H1 (cell line): ENCODE measurements around the gene STARD3. TPM values are rescaled to one million over a fixed set of nuclear protein-coding genes. Genes with fewer than 3 reads are reported as not detected.

Experiments used
- CTCF ChIA-PET: fragments of 300-600 bp; sonication (Branson Sonifier 250); formaldehyde crosslinking; loops from one replicate; lab custom pipeline; 2021; ENCODE audit not compliant: partially characterized antibody; lab: Charles Lee
- POLR2A ChIA-PET: fragments of 300-600 bp; sonication (Branson Sonifier 250); formaldehyde crosslinking; loops from one replicate; lab custom pipeline; 2021; ENCODE audit warnings: inconsistent platforms; ENCODE audit not compliant: partially characterized antibody; lab: Charles Lee
- DNase-seq, 2 experiments: peaks; one replicate each; pipeline versions ENCODE4 v3.0.0 to v3.0.0-alpha.2; 2010 to 2022; ENCODE audit warnings: low spot score in 2 of 2, low read depth in 1 of 2, mixed read lengths in 1 of 2
- FAIRE-seq: peaks from 2 replicates; lab custom pipeline; 2011; peaks lifted over from hg19 to GRCh38; lab: Jason Lieb, UNC
- H2AFZ ChIP-seq: 2 replicates; pipeline ENCODE4 v1.8.1; 2012; ENCODE audit warnings: low read length, inconsistent platforms
- H2AK5ac ChIP-seq: 2 replicates; pipeline ENCODE4 v1.6.1; 2013; ENCODE audit warnings: low read depth, low read length
- H2BK120ac ChIP-seq: replicated peaks from 2 replicates; pipeline ENCODE3; 2013; ENCODE audit warnings: low read depth, low read length, inconsistent platforms
- H2BK12ac ChIP-seq: 2 replicates; pipeline ENCODE4 v1.6.1; 2013; ENCODE audit warnings: low read depth, low read length
- H2BK15ac ChIP-seq: 2 replicates; pipeline ENCODE4 v1.6.1; 2013; ENCODE audit warnings: low read length
- H2BK20ac ChIP-seq: 2 replicates; pipeline ENCODE4 v1.6.1; 2013; ENCODE audit warnings: low read length
- H2BK5ac ChIP-seq: 2 replicates; pipeline ENCODE4 v1.6.1; 2013; ENCODE audit warnings: low read depth, low read length
- H3K14ac ChIP-seq: 2 replicates; pipeline ENCODE4 v1.6.1; 2013; ENCODE audit warnings: inconsistent platforms; ENCODE audit not compliant: insufficient read length
- H3K18ac ChIP-seq: 2 replicates; pipeline ENCODE4 v1.6.1; 2013; ENCODE audit warnings: low read length; ENCODE audit errors: extremely low read depth
- H3K23ac ChIP-seq: 2 replicates; pipeline ENCODE4 v1.6.1; 2013; ENCODE audit warnings: inconsistent platforms; ENCODE audit not compliant: insufficient read length
- H3K23me2 ChIP-seq: 2 replicates; pipeline ENCODE4 v1.6.1; 2013; ENCODE audit warnings: low read depth, low read length
- H3K27ac ChIP-seq: 2 replicates; pipeline ENCODE4 v1.6.1; 2011; ENCODE audit warnings: low read depth, low read length, inconsistent platforms
- H3K27me3 ChIP-seq, 4 experiments: replicated peaks in 1 of 4; 1 replicate in 1 of 4; 2 replicates in 3 of 4; pipeline versions ENCODE4 v1.6.1 to v1.8.1; 2011 to 2013; ENCODE audit warnings: low read length in 3 of 4, mild to moderate bottlenecking in 3 of 4, inconsistent platforms in 2 of 4, mixed read lengths in 2 of 4, moderate library complexity in 1 of 4; ENCODE audit not compliant: control insufficient read depth in 3 of 4, insufficient read depth in 3 of 4; ENCODE audit errors: extremely low read depth in 1 of 4
- H3K36me3 ChIP-seq, 4 experiments: 2 replicates each; pipeline versions ENCODE4 v1.6.1 to v1.8.1; 2011 to 2013; ENCODE audit warnings: mild to moderate bottlenecking in 4 of 4, low read length in 3 of 4, moderate library complexity in 2 of 4, control low read depth in 1 of 4, inconsistent platforms in 1 of 4; ENCODE audit not compliant: insufficient read depth in 4 of 4, control insufficient read depth in 2 of 4
- H3K4ac ChIP-seq: replicated peaks from 2 replicates; pipeline ENCODE3; 2013; ENCODE audit warnings: low read length, low read depth, mixed read lengths, inconsistent platforms; ENCODE audit not compliant: insufficient read length
- H3K4me1 ChIP-seq, 4 experiments: replicated peaks in 1 of 4; 1 replicate in 1 of 4; 2 replicates in 3 of 4; pipeline versions ENCODE4 v1.6.1 to v1.8.1; 2011 to 2013; ENCODE audit warnings: low read length in 3 of 4, inconsistent platforms in 2 of 4, mixed read lengths in 1 of 4; ENCODE audit not compliant: insufficient read depth in 4 of 4, control insufficient read depth in 3 of 4
- H3K4me2 ChIP-seq, 2 experiments: 2 replicates each; pipeline versions ENCODE4 v1.6.1 to v1.8.1; 2011 to 2013; ENCODE audit warnings: low read depth in 2 of 2, low read length in 2 of 2, control low read depth in 1 of 2, inconsistent platforms in 1 of 2, mild to moderate bottlenecking in 1 of 2; ENCODE audit not compliant: insufficient read depth in 1 of 2
- H3K4me3 ChIP-seq, 4 experiments: fragments of 200-600, 300-600 bp in 1 of 4; sonication (generic), shearing (Covaris generic), sonication (Bioruptor Twin) in 1 of 4; 2 replicates each; pipeline versions ENCODE4 v1.5.1 to v1.8.1; 2011 to 2016; ENCODE audit warnings: low read length in 4 of 4, low read depth in 3 of 4, control low read depth in 2 of 4, inconsistent platforms in 2 of 4, mild to moderate bottlenecking in 2 of 4, mixed read lengths in 1 of 4, moderate library complexity in 1 of 4; ENCODE audit not compliant: insufficient read depth in 2 of 4; ENCODE audit errors: extremely low read depth in 1 of 4
- H3K56ac ChIP-seq: replicated peaks from 2 replicates; pipeline ENCODE3; 2013; ENCODE audit warnings: low read depth, mild to moderate bottlenecking, mixed read lengths, low read length, inconsistent platforms; ENCODE audit not compliant: insufficient read length
- H3K79me1 ChIP-seq: 2 replicates; pipeline ENCODE4 v1.6.1; 2013; ENCODE audit warnings: low read depth, low read length, control low read depth
- H3K79me2 ChIP-seq, 2 experiments: 2 replicates each; pipeline versions ENCODE4 v1.6.1 to v1.8.1; 2012 to 2013; ENCODE audit warnings: low read length in 2 of 2, mild to moderate bottlenecking in 2 of 2, inconsistent platforms in 1 of 2; ENCODE audit not compliant: insufficient read depth in 2 of 2, control insufficient read depth in 1 of 2
- H3K9ac ChIP-seq, 4 experiments: replicated peaks in 1 of 4; 1 replicate in 1 of 4; 2 replicates in 3 of 4; pipeline versions ENCODE4 v1.6.1 to v1.8.1; 2011 to 2013; ENCODE audit warnings: low read depth in 3 of 4, low read length in 3 of 4, control low read depth in 2 of 4, mild to moderate bottlenecking in 2 of 4, moderate library complexity in 2 of 4, inconsistent platforms in 1 of 4; ENCODE audit errors: extremely low read depth in 1 of 4
- H3K9me3 ChIP-seq, 2 experiments: 2 replicates each; pipeline versions ENCODE4 v1.6.1 to v1.8.1; 2012 to 2013; ENCODE audit warnings: mild to moderate bottlenecking in 2 of 2, moderate library complexity in 2 of 2, control low read depth in 1 of 2, inconsistent platforms in 1 of 2, low read depth in 1 of 2, low read length in 1 of 2, mixed read lengths in 1 of 2; ENCODE audit not compliant: insufficient read depth in 2 of 2
- H4K20me1 ChIP-seq, 2 experiments: replicated peaks in 1 of 2; 2 replicates each; pipeline versions ENCODE3 to v1.8.1; 2011 to 2013; ENCODE audit warnings: inconsistent platforms in 2 of 2, low read length in 2 of 2, mild to moderate bottlenecking in 1 of 2; ENCODE audit not compliant: insufficient read depth in 2 of 2, control insufficient read depth in 1 of 2
- H4K5ac ChIP-seq: 2 replicates; pipeline ENCODE4 v1.6.1; 2013; ENCODE audit warnings: low read length, low read depth, mixed read lengths, inconsistent platforms; ENCODE audit not compliant: insufficient read length
- H4K8ac ChIP-seq: 2 replicates; pipeline ENCODE4 v1.8.0; 2013; ENCODE audit warnings: mild to moderate bottlenecking, moderate library complexity, low read length, inconsistent platforms; ENCODE audit not compliant: insufficient read depth; ENCODE audit errors: extremely low read depth
- H4K91ac ChIP-seq: replicated peaks from 2 replicates; pipeline ENCODE3; 2013; ENCODE audit warnings: low read length, mixed read lengths, inconsistent platforms; ENCODE audit not compliant: insufficient read length
- ASH2L ChIP-seq: fragments of 200-600, 300-600 bp; sonication (generic); IDR thresholded peaks from one replicate; pipeline ENCODE4 v1.7.1; 2017; ENCODE audit warnings: low read length
- CTCF ChIP-seq, 3 experiments: IDR thresholded peaks; 1 replicate in 2 of 3; 2 replicates in 1 of 3; pipeline versions ENCODE4 v1.5.1 to v1.6.1; 2011; ENCODE audit warnings: low read length in 3 of 3, mild to moderate bottlenecking in 3 of 3, inconsistent platforms in 2 of 3, low read depth in 1 of 3, moderate library complexity in 1 of 3; ENCODE audit not compliant: insufficient read depth in 1 of 3; ENCODE audit errors: control extremely low read depth in 1 of 3
- E2F6 ChIP-seq: IDR thresholded peaks from 2 replicates; pipeline ENCODE4 v1.6.1; 2012; ENCODE audit warnings: inconsistent platforms
- EP300 ChIP-seq, 2 experiments: IDR thresholded peaks; 1 replicate in 1 of 2; 2 replicates in 1 of 2; pipeline ENCODE4 v1.6.1; 2011 to 2012; ENCODE audit warnings: low read depth in 2 of 2, low read length in 2 of 2, mild to moderate bottlenecking in 2 of 2, borderline replicate concordance in 1 of 2, inconsistent platforms in 1 of 2, moderate library complexity in 1 of 2
- KDM1A ChIP-seq: fragments of 200-600, 300-600 bp; sonication (generic); IDR thresholded peaks from 2 replicates; pipeline ENCODE4 v1.7.1; 2016; ENCODE audit warnings: mild to moderate bottlenecking, low read length, borderline replicate concordance
- TAF1 ChIP-seq: IDR thresholded peaks from 2 replicates; pipeline ENCODE4 v1.6.1; 2011; ENCODE audit warnings: mild to moderate bottlenecking, low read depth, low read length
- YY1 ChIP-seq: IDR thresholded peaks from 2 replicates; pipeline ENCODE4 v1.6.1; 2011; ENCODE audit warnings: low read depth, mild to moderate bottlenecking, low read length
- WGBS, 2 experiments: shearing (Covaris generic) in 1 of 2; methylation state at CpG; one replicate each; pipeline versions ENCODE4 v1.1.6 to v1.1.7; 2013 to 2015; ENCODE audit warnings: low lambda C conversion rate in 2 of 2, mixed read lengths in 2 of 2, inconsistent platforms in 1 of 2, low coverage in 1 of 2, missing lambda C conversion rate in 1 of 2; ENCODE audit not compliant: insufficient replicate concordance in 2 of 2, insufficient coverage in 1 of 2, insufficient read length in 1 of 2; ENCODE audit errors: extremely low coverage in 1 of 2, missing lambda C conversion rate in 1 of 2; 5-methylcytosine and 5-hydroxymethylcytosine counted together
- polyA plus RNA-seq, 7 experiments: library from polyadenylated mRNA; depleted of rRNA in 3 of 7; stranded (reverse) in 5 of 7; unstranded in 2 of 7; fragments of >200 nt in 5 of 7; fragments of 200-250 nt in 2 of 7; gene quantifications; 1 replicate in 5 of 7; 2 replicates in 1 of 7; 4 replicates in 1 of 7; pipeline versions ENCODE4 v1.2.1 to v1.2.3, GENCODE V29; 2011 to 2013; ENCODE audit warnings: missing spikeins in 2 of 7, mixed read lengths in 2 of 7
- total RNA-seq: library from RNA; stranded (reverse); fragmentation: NEBNext Ultra II Directional; extraction: Animal tissue kit (Norgen Biotek cat#: 25700); gene quantifications from 2 replicates; pipeline ENCODE4 v1.2.1, GENCODE V29; 2021

Gene STARD3
- total and polyA plus RNA-seq, 2 of the 8 experiments (the other 6 are each of a cell fraction or from before 2014, with no cell fraction given) = 47.6 to 80.3 TPM

GRCh38 chr17:39604911-39605491 lies 31.9 kb upstream of the STARD3 start:
- Histone ChIP-seq H3K27ac (no peak overlapping the region), H2BK20ac (no peak overlapping the region), H2BK5ac (no peak overlapping the region), H3K9me3 (no peaks in the 10 kb centered on the region), H2AK5ac (no peak overlapping the region)
- peak in 1 of 2 experiments; percentile 79 for DNase-seq
- CTCF ChIA-PET = interaction anchor here (1.1 to 10.7 kb wide), 6 partner anchors 8 to 65 kb away, joined by 3 to 140 read pairs (median 8); partner anchors contain the start of gene PPP1R1B
- TF ChIP-seq CTCF (IDR thresholded peaks at IDR 0.05; ENCODE audit: control extremely low read depth in 1 of 3, insufficient read depth in 1 of 3, low read depth in 1 of 3, low read length in 3 of 3) (no peak), YY1 (0 out of 2 replicates have a peak, but pooled peaks have one; percentile 8), E2F6 (0 out of 2 replicates have a peak, but pooled peaks have one; percentile 26), TAF1 (no peak), KDM1A (0 out of 2 replicates have a peak, but pooled peaks have one; percentile 33), ASH2L (peak; percentile 33), EP300 (IDR thresholded peaks at IDR 0.05; ENCODE audit: borderline replicate concordance in 1 of 2, low read depth in 2 of 2, low read length in 2 of 2) (no peak)
- TF ChIP-seq, all 59 proteins: peak for 4
- no peaks in the 10 kb centered on the region for H3K36me3 ChIP-seq
- H3K18ac ChIP-seq = no peak overlapping the region; the same call in 1 of the 2 replicates
- H4K5ac ChIP-seq = no peak overlapping the region
- no peak for FAIRE-seq
- H3K14ac ChIP-seq = no peak overlapping the region
- peaks cover 5 to 53% (median 32%) of the 10 kb centered on the region in 4 experiments for H3K4me1 ChIP-seq
- H4K20me1 ChIP-seq = peaks cover 3 to 15% of the 10 kb centered on the region in 2 experiments
- no peak overlapping the region for H4K91ac ChIP-seq
- 1% methylated on average over 16 of the region's 31 CpGs; no CpG with 5 or more reads in 1 of the 2 experiments for WGBS, 2 experiments
- no peaks in the 10 kb centered on the region for H3K79me1 ChIP-seq
- POLR2A ChIA-PET = interaction anchor here (1.0 to 2.7 kb wide), 9 partner anchors 7 to 66 kb away, joined by 3 to 15 read pairs (median 5); no protein-coding TSS in a partner anchor
- 0 out of 2 replicates have a peak overlapping the region, but pooled peaks have one; percentile 92 for H2BK12ac ChIP-seq
- H3K56ac ChIP-seq = no peak overlapping the region
- no peak overlapping the region for H2BK15ac ChIP-seq
- peaks cover 14% of the 10 kb centered on the region; the same call in 1 of the 2 replicates for H3K23me2 ChIP-seq
- no peak overlapping the region for H4K8ac ChIP-seq
- H3K23ac ChIP-seq = no peak overlapping the region
- peaks cover 86 to 100% (median 98%) of the 10 kb centered on the region in 4 experiments for H3K27me3 ChIP-seq
- no peak overlapping the region for H3K9ac ChIP-seq
- peak overlapping the region; percentile 19 to 59 (median 32); a peak in 6 of 8 replicates for H3K4me3 ChIP-seq
- H2BK120ac ChIP-seq = no peak overlapping the region
- no peak overlapping the region for H2AFZ ChIP-seq
- H3K4ac ChIP-seq = no peak overlapping the region
- H3K4me2 ChIP-seq = peak overlapping the region; percentile 90
- no peaks in the 10 kb centered on the region for H3K79me2 ChIP-seq
